ENCODE measurements around the gene GALNTL6. TPM values are rescaled to one million over a fixed set of nuclear protein-coding genes. Genes with fewer than 3 reads are reported as not detected.

The GALNTL6 gene
- total and polyA plus RNA-seq, 2 of the 4 experiments (the other 2 are of a cell fraction), result under 0.01 TPM; not detected in 1

GRCh38 chr4:171979461-171979860, 166.3 kb downstream of the GALNTL6 start:
- Histone ChIP-seq H3K9me3 (ENCODE audit: control insufficient read depth, insufficient read depth, low read length) (peaks cover 8% of the 10 kb centered on the region; the same call in 1 of the 2 replicates), H3K9me1 (ENCODE audit: insufficient read depth, low read length) (no peaks in the 10 kb centered on the region), H4K8ac (ENCODE audit: low read depth in 2 of 2, low read length in 2 of 2) (no peak overlapping the region), H2BK20ac (ENCODE audit: low read depth, low read length) (no peak overlapping the region), H2AK9ac (replicated peaks; ENCODE audit: low read depth, low read length, poor library complexity) (no peak overlapping the region), H3K27ac (ENCODE audit: insufficient read depth, low read length) (no peak overlapping the region), H4K5ac (ENCODE audit: low read depth, low read length) (no peak overlapping the region), H4K20me1 (ENCODE audit: insufficient read depth, low read length) (no peaks in the 10 kb centered on the region), H3K56ac (ENCODE audit: extremely low read depth, insufficient read depth, low read length) (no peak overlapping the region), H2BK120ac (ENCODE audit: low read depth, low read length) (no peak overlapping the region), H3K36me3 (ENCODE audit: control insufficient read depth, insufficient read depth, low read length) (no peaks in the 10 kb centered on the region), H3K4me2 (ENCODE audit: low read depth, low read length) (no peak overlapping the region), H3K18ac (ENCODE audit: low read depth, low read length) (no peak overlapping the region), H3K4me1 (ENCODE audit: control insufficient read depth, insufficient read depth, low read length) (no peaks in the 10 kb centered on the region), H3K9ac (ENCODE audit: low read depth, low read length) (no peak overlapping the region), H3K23ac (ENCODE audit: low read depth, low read length) (no peak overlapping the region), H3K79me1 (ENCODE audit: low read depth in 1 of 2, low read length in 2 of 2) (no peaks in the 10 kb centered on the region), H3K4ac (ENCODE audit: low read depth, low read length) (no peak overlapping the region), H4K91ac (ENCODE audit: insufficient read depth, low read depth, low read length) (no peak overlapping the region), H2BK15ac (ENCODE audit: low read depth, low read length) (no peak overlapping the region), H2AFZ (replicated peaks; ENCODE audit: low read length, poor library complexity) (no peak overlapping the region), H2AK5ac (ENCODE audit: low read depth, low read length) (no peak overlapping the region), H3K27me3 (ENCODE audit: control insufficient read depth, insufficient read depth, low read length) (no peaks in the 10 kb centered on the region), H3K4me3 (ENCODE audit: insufficient read depth, low read depth, low read length) (no peak overlapping the region), H2BK5ac (ENCODE audit: low read depth, low read length, poor library complexity, severe bottlenecking) (no peak overlapping the region), H3K14ac (replicated peaks; ENCODE audit: low read depth, low read length) (no peak overlapping the region)
- no TSS peak for BruUV-seq (replicated peaks)
- intact Hi-C loops (cut with micrococcal nuclease), result no loop called here
- ChIA-PET POLR2A (ENCODE audit: unreplicated experiment) (no interaction called here), CTCF (no interaction called here)
- ATAC-seq (ENCODE audit: low read depth) (no peak), DNase-seq (no peak)
- in situ Hi-C loops (cut with MboI; ENCODE audit: low sequenced_read_pairs), result no loop called here
- no peak for TF ChIP-seq MAFK (IDR thresholded peaks at IDR 0.05; ENCODE audit: low read depth, low read length)
- dilution Hi-C loops (cut with HindIII; ENCODE audit: low sequenced_read_pairs, unreplicated experiment), result no loop called here
- WGBS, 2 experiments (ENCODE audit: extremely low coverage in 2 of 2, insufficient read length in 1 of 2), result 20% methylated on average over 1 of the region's 2 CpGs; no CpG with 5 or more reads in 1 of the 2 experiments
